HG02885 (cell line): ENCODE measurements around the gene PIK3C2B.
"Not testable (repeated sequence)": the region's sequence is repeated elsewhere in the genome, so short reads cannot be mapped to it uniquely, and the experiment has no call there.

Experiments
- ATAC-seq: cut with Tn5 transposase; IDR thresholded peaks from one replicate; pipeline ENCODE4 v1.9.1; 2021; ENCODE audit warnings: mild to moderate bottlenecking; ENCODE audit not compliant: unreplicated experiment, poor library complexity

Gene PIK3C2B

GRCh38 chr1:204494281-204495077, at the start of gene PIK3C2B:
Gene PIK3C2B, minus strand, starts transcription at chr1:204494805. Its CDS starts 25,003 bp downstream, at chr1:204469802.
- ATAC-seq, result peak; percentile 81

- no peak for ATAC-seq
Measured at GRCh38 chr1:204544321-204544720, 49.7 kb upstream of the PIK3C2B start.

- ATAC-seq, result no peak
Measured at GRCh38 chr1:204541626-204542025, 47.0 kb upstream of the PIK3C2B start.

- no peak for ATAC-seq
Measured at GRCh38 chr1:204532832-204533231, 38.2 kb upstream of the PIK3C2B start.

- peak; percentile 87 for ATAC-seq
Measured at GRCh38 chr1:204530932-204531331, 36.3 kb upstream of the PIK3C2B start.

- ATAC-seq, result no peak
Measured at GRCh38 chr1:204529371-204529895, 34.8 kb upstream of the PIK3C2B start.

GRCh38 chr1:204528677-204529076, 34.1 kb upstream of the PIK3C2B start:
- ATAC-seq, result no peak

- no peak for ATAC-seq
Measured at GRCh38 chr1:204528241-204528640, 33.6 kb upstream of the PIK3C2B start.

- ATAC-seq, result no peak
Measured at GRCh38 chr1:204524986-204525385, 30.4 kb upstream of the PIK3C2B start.

- ATAC-seq, result no peak
Measured at GRCh38 chr1:204523605-204524215, 29.1 kb upstream of the PIK3C2B start.

GRCh38 chr1:204521941-204522521, 27.4 kb upstream of the PIK3C2B start:
- ATAC-seq, result not testable (repeated sequence)

GRCh38 chr1:204520834-204521709, 26.5 kb upstream of the PIK3C2B start:
- ATAC-seq, result peak; percentile 59

GRCh38 chr1:204517382-204517781, 22.8 kb upstream of the PIK3C2B start:
- ATAC-seq, result not testable (repeated sequence)

GRCh38 chr1:204516180-204516879, 21.7 kb upstream of the PIK3C2B start, which contains the start of gene MDM4:
Gene MDM4, plus strand, starts transcription at chr1:204516406. Its CDS starts 9,113 bp downstream, at chr1:204525519.
- ATAC-seq, result peak; percentile 82

- ATAC-seq, result no peak
Measured at GRCh38 chr1:204514828-204515227, 20.2 kb upstream of the PIK3C2B start.

GRCh38 chr1:204513117-204513716, 18.6 kb upstream of the PIK3C2B start:
- peak; percentile 36 for ATAC-seq

- no peak for ATAC-seq
Measured at GRCh38 chr1:204511366-204511765, 16.8 kb upstream of the PIK3C2B start.

GRCh38 chr1:204509186-204509635, 14.6 kb upstream of the PIK3C2B start:
- ATAC-seq, result no peak
